HepG2 (cell line): Measurements from ENCODE around the gene GDA. TPM values are rescaled to one million over a fixed set of nuclear protein-coding genes. Genes with fewer than 3 reads are reported as not detected.

Experiments
- ARID3A ChIP-seq: IDR thresholded peaks from 2 replicates; pipeline ENCODE4 v1.6.1; 2012; ENCODE audit warnings: low read depth, low read length, improper control_type of control experiment
- ARNTL ChIP-seq: sonication (generic); formaldehyde crosslinking; IDR thresholded peaks from 2 replicates; pipeline ENCODE4 v1.4.0; 2020; ENCODE audit warnings: mild to moderate bottlenecking, missing genetic modification reagents
- ELF3 ChIP-seq: IDR thresholded peaks from 2 replicates; pipeline ENCODE4 v1.6.1; 2016; ENCODE audit warnings: missing genetic modification reagents, missing compliant biosample characterization
- HOXA3 ChIP-seq: sonication (generic); formaldehyde crosslinking; IDR thresholded peaks from 2 replicates; pipeline ENCODE4 v1.5.0; 2020; ENCODE audit warnings: missing genetic modification reagents
- MEIS2 ChIP-seq: sonication (generic); formaldehyde crosslinking; IDR thresholded peaks from 2 replicates; pipeline ENCODE4 v1.9.0; 2021; ENCODE audit warnings: mild to moderate bottlenecking, missing genetic modification reagents
- MYNN ChIP-seq: sonication (generic); formaldehyde crosslinking; IDR thresholded peaks from 2 replicates; pipeline ENCODE4 v1.4.0; 2020; ENCODE audit warnings: mild to moderate bottlenecking, low read depth, missing genetic modification reagents
- NFKBIZ ChIP-seq: IDR thresholded peaks from 2 replicates; pipeline ENCODE4 v1.6.1; 2018; ENCODE audit warnings: missing genetic modification reagents, missing compliant biosample characterization
- NR1H2 ChIP-seq: sonication (generic); formaldehyde crosslinking; IDR thresholded peaks from 2 replicates; pipeline ENCODE4 v1.8.1; 2022; ENCODE audit warnings: low read depth, missing genetic modification reagents, borderline replicate concordance
- SOX13 ChIP-seq, 3 experiments: fragments of 450-650 bp in 1 of 3; sonication (generic) in 1 of 3; formaldehyde crosslinking in 1 of 3; IDR thresholded peaks in 2 of 3; conservative IDR thresholded peaks in 1 of 3; 2 replicates each; pipeline versions ENCODE4 v1.5.0 to v1.6.1; 2016 to 2020; ENCODE audit warnings: antibody characterized with exemption in 1 of 3, mild to moderate bottlenecking in 1 of 3, missing compliant biosample characterization in 1 of 3, missing genetic modification reagents in 1 of 3, moderate library complexity in 1 of 3
- ZNF12 ChIP-seq: sonication (generic); formaldehyde crosslinking; IDR thresholded peaks from 2 replicates; pipeline ENCODE4 v1.5.0; 2020; ENCODE audit warnings: missing genetic modification reagents
- ZNF136 ChIP-seq: sonication (generic); formaldehyde crosslinking; IDR thresholded peaks from 2 replicates; pipeline ENCODE4 v1.8.1; 2022; ENCODE audit warnings: low read depth, mild to moderate bottlenecking, moderate library complexity, missing genetic modification reagents
- ZNF451 ChIP-seq: sonication (generic); formaldehyde crosslinking; IDR thresholded peaks from 2 replicates; pipeline ENCODE4 v1.5.0; 2020; ENCODE audit warnings: mild to moderate bottlenecking, missing genetic modification reagents
- ZNF572 ChIP-seq: sonication (generic); formaldehyde crosslinking; IDR thresholded peaks from 2 replicates; pipeline ENCODE4 v1.5.1; 2020; ENCODE audit warnings: mild to moderate bottlenecking, missing genetic modification reagents
- ZNF703 ChIP-seq: sonication (generic); formaldehyde crosslinking; IDR thresholded peaks from 2 replicates; pipeline ENCODE4 v1.5.1; 2020; ENCODE audit warnings: missing genetic modification reagents, mild to moderate bottlenecking, moderate library complexity, borderline replicate concordance
- ZNF800 ChIP-seq: sonication (generic); formaldehyde crosslinking; IDR thresholded peaks from 2 replicates; pipeline ENCODE4 v1.4.0; 2020; ENCODE audit warnings: missing genetic modification reagents
- ZNF883 ChIP-seq: sonication (generic); formaldehyde crosslinking; IDR thresholded peaks from 2 replicates; pipeline ENCODE4 v1.5.1; 2020; ENCODE audit warnings: mild to moderate bottlenecking, missing genetic modification reagents; ENCODE audit errors: not compliant biosample characterization
- polyA plus RNA-seq, 8 experiments: library from polyadenylated mRNA; depleted of rRNA in 3 of 8; stranded (reverse) in 7 of 8; unstranded in 1 of 8; fragments of >200 nt; fragmentation: Illumina TruSeq in 4 of 8; extraction: Trizol in 4 of 8; gene quantifications; 2 replicates each; pipeline versions ENCODE4 v1.2.1 to v1.2.3, GENCODE V29; 2011 to 2016; ENCODE audit warnings: low read depth in 4 of 8, missing spikeins in 1 of 8, mixed read lengths in 1 of 8; ENCODE audit not compliant: insufficient read depth in 1 of 8
- total RNA-seq, 5 experiments: library from RNA; depleted of rRNA; stranded (reverse); fragments of >200 nt; fragmentation: Illumina TruSeq; extraction: Trizol; gene quantifications; 2 replicates each; pipeline ENCODE4 v1.2.3, GENCODE V29; 2016; ENCODE audit warnings: low read depth in 1 of 5
- TF ChIP-seq, protein P1 (sequence below): sonication (generic); formaldehyde crosslinking; IDR thresholded peaks from 2 replicates; pipeline ENCODE4 v1.4.0; 2020; ENCODE audit warnings: missing genetic modification reagents
- TF ChIP-seq, protein P2 (sequence below): sonication (generic); formaldehyde crosslinking; IDR thresholded peaks from 2 replicates; pipeline ENCODE4 v1.8.1; 2023; ENCODE audit warnings: mild to moderate bottlenecking, missing genetic modification reagents

The GDA gene
- total and polyA plus RNA-seq, 2 of the 13 experiments (the other 11 are each of a cell fraction or from before 2014, with no cell fraction given): 0.15 to 0.99 TPM

- TF ChIP-seq NR1H2 (CRISPR knock-in tag) (0 out of 2 replicates have a peak, but pooled peaks have one; percentile 69), ZNF883 (peak; percentile 97), ZNF572 (peak; percentile 71; the same call in 1 of the 2 replicates), SOX13 (IDR thresholded peaks at IDR 0.05) (no peak), SOX13 (CRISPR knock-in tag; conservative IDR thresholded peaks at IDR 0.05 in 1 of 2, IDR thresholded peaks at IDR 0.05 in 1 of 2) (peak in 1 of 2 experiments; percentile 26; a peak in 1 of 4 replicates), MYNN (0 out of 2 replicates have a peak, but pooled peaks have one; percentile 30), ARNTL (CRISPR knock-in tag) (no peak), ZNF136 (CRISPR knock-in tag) (no peak), ZNF703 (CRISPR knock-in tag) (peak; percentile 74; the same call in 1 of the 2 replicates), ZNF12 (CRISPR knock-in tag) (peak; percentile 33; the same call in 1 of the 2 replicates), ELF3 (CRISPR knock-in tag) (peak; percentile 10; the same call in 1 of the 2 replicates), ZNF800 (peak; percentile 100), ZNF451 (peak; percentile 79; the same call in 1 of the 2 replicates), NFKBIZ (CRISPR knock-in tag) (no peak), MEIS2 (CRISPR knock-in tag) (peak; percentile 88), ARID3A (no peak), HOXA3 (CRISPR knock-in tag) (peak; percentile 77)
- TF ChIP-seq, protein P1, sequence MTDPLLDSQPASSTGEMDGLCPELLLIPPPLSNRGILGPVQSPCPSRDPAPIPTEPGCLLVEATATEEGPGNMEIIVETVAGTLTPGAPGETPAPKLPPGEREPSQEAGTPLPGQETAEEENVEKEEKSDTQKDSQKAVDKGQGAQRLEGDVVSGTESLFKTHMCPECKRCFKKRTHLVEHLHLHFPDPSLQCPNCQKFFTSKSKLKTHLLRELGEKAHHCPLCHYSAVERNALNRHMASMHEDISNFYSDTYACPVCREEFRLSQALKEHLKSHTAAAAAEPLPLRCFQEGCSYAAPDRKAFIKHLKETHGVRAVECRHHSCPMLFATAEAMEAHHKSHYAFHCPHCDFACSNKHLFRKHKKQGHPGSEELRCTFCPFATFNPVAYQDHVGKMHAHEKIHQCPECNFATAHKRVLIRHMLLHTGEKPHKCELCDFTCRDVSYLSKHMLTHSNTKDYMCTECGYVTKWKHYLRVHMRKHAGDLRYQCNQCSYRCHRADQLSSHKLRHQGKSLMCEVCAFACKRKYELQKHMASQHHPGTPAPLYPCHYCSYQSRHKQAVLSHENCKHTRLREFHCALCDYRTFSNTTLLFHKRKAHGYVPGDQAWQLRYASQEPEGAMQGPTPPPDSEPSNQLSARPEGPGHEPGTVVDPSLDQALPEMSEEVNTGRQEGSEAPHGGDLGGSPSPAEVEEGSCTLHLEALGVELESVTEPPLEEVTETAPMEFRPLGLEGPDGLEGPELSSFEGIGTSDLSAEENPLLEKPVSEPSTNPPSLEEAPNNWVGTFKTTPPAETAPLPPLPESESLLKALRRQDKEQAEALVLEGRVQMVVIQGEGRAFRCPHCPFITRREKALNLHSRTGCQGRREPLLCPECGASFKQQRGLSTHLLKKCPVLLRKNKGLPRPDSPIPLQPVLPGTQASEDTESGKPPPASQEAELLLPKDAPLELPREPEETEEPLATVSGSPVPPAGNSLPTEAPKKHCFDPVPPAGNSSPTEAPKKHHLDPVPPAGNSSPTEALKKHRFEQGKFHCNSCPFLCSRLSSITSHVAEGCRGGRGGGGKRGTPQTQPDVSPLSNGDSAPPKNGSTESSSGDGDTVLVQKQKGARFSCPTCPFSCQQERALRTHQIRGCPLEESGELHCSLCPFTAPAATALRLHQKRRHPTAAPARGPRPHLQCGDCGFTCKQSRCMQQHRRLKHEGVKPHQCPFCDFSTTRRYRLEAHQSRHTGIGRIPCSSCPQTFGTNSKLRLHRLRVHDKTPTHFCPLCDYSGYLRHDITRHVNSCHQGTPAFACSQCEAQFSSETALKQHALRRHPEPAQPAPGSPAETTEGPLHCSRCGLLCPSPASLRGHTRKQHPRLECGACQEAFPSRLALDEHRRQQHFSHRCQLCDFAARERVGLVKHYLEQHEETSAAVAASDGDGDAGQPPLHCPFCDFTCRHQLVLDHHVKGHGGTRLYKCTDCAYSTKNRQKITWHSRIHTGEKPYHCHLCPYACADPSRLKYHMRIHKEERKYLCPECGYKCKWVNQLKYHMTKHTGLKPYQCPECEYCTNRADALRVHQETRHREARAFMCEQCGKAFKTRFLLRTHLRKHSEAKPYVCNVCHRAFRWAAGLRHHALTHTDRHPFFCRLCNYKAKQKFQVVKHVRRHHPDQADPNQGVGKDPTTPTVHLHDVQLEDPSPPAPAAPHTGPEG (CRISPR knock-in tag): 0 out of 2 replicates have a peak, but pooled peaks have one; percentile 60
- TF ChIP-seq, protein P2, sequence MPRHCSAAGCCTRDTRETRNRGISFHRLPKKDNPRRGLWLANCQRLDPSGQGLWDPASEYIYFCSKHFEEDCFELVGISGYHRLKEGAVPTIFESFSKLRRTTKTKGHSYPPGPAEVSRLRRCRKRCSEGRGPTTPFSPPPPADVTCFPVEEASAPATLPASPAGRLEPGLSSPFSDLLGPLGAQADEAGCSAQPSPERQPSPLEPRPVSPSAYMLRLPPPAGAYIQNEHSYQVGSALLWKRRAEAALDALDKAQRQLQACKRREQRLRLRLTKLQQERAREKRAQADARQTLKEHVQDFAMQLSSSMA (CRISPR knock-in tag): peak; percentile 61; the same call in 1 of the 2 replicates
Measured at GRCh38 chr9:72149231-72149975, at the start of gene GDA (continued).
